NCI-H128 (cell line): ENCODE data around the gene IRF9.
A peak's percentile ranks its signal among the peaks of the same experiment; 100 is the strongest.

Source experiments
- DNase-seq: peaks from one replicate; lab custom pipeline; 2025; ENCODE audit not compliant: unreplicated experiment; lab: John Stamatoyannopoulos, UW

IRF9 gene

GRCh38 chr14:24130717-24131548 lies 30.1 kb upstream of the IRF9 start:
- no peak for DNase-seq

GRCh38 chr14:24131549-24131966 lies 29.5 kb upstream of the IRF9 start:
- DNase-seq, result no peak

DNA sequence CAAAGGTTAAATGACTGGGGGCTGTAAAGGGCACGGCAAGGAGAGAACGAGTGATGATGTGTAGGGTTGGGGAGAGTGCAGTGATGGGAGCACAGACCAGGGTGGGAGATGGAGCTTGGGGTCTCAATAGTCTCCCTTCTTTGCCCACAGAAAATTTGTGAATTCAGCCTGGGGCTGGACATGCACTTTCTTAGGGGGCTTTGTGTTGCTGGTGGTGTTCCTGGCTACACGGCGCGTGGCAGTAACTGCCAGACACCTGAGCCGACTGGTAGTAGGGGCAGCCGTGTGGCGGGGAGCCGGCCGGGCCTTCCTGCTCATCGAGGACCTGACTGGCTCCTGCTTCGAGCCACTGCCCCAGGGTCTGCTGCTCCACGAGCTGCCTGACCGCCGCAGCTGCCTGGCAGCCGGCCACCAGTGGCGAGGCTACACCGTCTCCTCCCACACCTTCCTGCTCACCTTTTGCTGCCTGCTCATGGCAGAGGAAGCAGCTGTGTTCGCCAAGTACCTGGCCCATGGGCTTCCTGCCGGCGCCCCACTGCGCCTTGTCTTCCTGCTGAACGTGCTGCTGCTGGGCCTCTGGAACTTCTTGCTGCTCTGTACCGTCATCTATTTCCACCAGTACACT lies 28.9 kb upstream of the IRF9 start:
- DNase-seq, result no peak

- DNase-seq, result no peak
These were observed 28.1 kb upstream of the IRF9 start for GRCh38 chr14:24132976-24133375.

GRCh38 chr14:24133735-24134134 lies 27.3 kb upstream of the IRF9 start:
- DNase-seq, result no peak

- no peak for DNase-seq
These were observed 25.6 kb upstream of the IRF9 start for GRCh38 chr14:24135584-24135833.

GRCh38 chr14:24135834-24136683 lies 25.0 kb upstream of the IRF9 start, which contains the start of gene PSME1:
TSS of gene PSME1 (plus strand) at chr14:24136194. CDS start at chr14:24136263, 69 bp downstream.
- peak; percentile 81 for DNase-seq

GRCh38 chr14:24136684-24137528 lies 24.2 kb upstream of the IRF9 start:
- DNase-seq, result no peak

DNA sequence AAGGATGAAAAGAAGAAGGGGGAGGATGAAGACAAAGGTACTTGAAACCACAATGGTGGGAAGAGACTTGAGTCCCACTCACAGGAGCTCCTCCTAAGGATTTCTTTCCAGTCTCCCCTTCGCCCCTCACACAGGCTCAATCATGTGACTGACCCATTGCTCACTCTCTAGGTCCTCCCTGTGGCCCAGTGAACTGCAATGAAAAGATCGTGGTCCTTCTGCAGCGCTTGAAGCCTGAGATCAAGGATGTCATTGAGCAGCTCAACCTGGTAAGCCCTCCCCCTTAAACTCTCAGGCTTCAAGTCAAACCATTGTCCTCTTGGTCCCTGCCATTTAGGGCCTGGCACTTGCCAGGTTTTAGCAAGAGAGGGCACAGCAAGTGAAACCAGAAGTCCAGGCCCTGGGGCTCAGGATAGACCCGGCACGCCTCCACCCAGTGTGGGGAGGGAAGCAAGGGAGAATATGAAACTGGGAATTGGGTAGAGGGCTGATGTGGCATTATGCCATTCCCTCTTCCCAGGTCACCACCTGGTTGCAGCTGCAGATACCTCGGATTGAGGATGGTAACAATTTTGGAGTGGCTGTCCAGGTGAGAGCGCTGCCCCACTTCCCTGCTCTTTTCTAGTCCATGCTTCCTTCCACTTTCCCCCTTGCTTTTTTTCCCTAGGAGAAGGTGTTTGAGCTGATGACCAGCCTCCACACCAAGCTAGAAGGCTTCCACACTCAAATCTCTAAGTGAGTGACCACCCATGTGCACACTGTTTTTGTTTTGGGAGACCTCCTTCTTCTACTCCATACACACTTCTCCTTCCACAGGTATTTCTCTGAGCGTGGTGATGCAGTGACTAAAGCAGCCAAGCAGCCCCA lies 23.3 kb upstream of the IRF9 start:
- no peak for DNase-seq

DNA sequence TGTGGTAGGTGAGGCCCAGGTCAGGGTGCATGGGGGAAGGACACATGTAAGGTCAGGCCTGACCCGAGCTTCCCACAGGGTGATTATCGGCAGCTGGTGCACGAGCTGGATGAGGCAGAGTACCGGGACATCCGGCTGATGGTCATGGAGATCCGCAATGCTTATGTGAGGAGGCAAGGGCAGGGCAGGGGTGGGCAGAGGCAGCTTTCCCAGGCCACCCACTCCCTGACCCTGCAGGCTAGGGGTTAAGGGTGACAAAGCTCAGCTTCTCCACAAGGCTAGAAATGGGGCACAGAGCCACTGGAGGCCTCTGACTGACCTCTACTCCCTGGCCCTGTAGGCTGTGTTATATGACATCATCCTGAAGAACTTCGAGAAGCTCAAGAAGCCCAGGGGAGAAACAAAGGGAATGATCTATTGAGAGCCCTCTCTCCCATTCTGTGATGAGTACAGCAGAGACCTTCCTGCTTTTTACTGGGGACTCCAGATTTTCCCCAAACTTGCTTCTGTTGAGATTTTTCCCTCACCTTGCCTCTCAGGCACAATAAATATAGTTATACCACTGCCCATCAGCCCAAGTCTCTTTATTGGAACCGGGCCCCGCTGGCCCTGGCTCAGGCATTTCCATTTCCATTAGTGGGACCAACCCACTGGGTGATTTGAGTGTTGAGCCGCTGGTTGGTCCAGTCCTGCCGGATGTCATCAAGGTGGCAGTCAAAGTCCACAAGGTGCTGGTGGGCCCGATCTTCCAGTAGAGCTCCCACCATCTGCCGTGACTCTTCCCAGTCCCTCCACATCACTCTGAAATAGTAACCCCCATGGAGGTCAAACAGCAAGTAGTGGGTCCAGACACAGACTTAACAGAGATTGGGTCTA lies 22.4 kb upstream of the IRF9 start:
- DNase-seq, result no peak

- DNase-seq, result no peak
These were observed 21.7 kb upstream of the IRF9 start for GRCh38 chr14:24139272-24139934.

- DNase-seq, result peak; percentile 100
These were observed 19.8 kb upstream of the IRF9 start, which contains the start of gene EMC9 for GRCh38 chr14:24141097-24141880. TSS of gene EMC9 (minus strand) at chr14:24141591. CDS start at chr14:24141304, 287 bp downstream.

DNA sequence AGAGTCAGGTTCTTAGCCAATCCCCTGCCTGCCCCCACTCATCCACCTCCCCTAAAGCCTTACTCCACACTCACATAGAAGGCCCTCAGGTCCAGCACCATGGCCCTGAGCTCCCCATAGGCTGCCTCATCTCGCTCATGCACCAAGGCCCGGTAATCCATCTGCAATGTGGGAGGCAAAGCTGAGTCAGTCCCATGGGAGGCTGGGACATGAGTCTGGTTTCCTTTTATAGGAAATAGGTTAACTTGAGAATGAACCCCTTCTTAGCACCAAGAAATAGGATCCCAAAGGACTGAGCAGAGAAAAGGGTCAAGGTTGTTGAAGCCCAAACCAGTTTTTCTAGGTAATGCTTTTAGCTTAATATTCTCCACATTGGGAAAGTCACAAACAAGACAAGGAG lies 17.6 kb upstream of the IRF9 start:
- no peak for DNase-seq

DNA sequence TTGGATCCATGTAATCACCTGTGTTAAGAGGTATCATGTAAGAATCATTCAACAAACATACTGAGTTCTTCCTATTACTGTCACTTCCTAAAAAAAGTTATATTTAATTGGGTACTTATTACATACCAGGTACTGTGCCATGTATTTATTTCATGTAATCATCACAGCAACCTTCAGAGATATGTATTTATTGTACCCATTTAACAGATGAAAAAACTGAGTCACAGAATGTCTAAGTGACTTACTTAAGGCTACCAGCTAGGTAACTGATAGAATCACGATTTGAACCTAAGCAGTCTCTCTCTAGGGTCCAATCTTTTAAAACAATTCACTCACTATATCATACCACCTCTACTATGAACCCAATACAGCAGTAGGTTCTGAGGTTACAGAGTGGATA lies 16.6 kb upstream of the IRF9 start:
- no peak for DNase-seq

DNA sequence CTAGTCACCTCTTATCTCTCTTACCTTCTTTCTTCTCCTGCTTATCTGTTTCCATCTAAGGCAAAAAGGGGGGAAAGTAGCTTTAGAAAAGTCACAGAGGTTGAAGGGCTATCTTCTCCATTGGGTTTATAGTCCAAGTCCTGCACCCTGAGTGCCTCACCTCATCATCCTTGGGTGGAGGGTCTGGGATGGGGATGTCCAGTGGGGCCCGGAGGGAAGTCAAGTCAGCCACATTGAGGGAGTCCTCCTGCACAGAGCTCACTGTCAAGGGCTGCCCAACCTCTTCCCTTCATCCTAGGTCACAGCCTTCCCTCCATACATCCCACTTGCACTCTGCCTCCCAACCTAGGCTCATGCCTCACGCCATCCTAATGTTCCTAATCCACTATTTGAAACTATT lies 15.8 kb upstream of the IRF9 start:
- DNase-seq, result no peak

DNA sequence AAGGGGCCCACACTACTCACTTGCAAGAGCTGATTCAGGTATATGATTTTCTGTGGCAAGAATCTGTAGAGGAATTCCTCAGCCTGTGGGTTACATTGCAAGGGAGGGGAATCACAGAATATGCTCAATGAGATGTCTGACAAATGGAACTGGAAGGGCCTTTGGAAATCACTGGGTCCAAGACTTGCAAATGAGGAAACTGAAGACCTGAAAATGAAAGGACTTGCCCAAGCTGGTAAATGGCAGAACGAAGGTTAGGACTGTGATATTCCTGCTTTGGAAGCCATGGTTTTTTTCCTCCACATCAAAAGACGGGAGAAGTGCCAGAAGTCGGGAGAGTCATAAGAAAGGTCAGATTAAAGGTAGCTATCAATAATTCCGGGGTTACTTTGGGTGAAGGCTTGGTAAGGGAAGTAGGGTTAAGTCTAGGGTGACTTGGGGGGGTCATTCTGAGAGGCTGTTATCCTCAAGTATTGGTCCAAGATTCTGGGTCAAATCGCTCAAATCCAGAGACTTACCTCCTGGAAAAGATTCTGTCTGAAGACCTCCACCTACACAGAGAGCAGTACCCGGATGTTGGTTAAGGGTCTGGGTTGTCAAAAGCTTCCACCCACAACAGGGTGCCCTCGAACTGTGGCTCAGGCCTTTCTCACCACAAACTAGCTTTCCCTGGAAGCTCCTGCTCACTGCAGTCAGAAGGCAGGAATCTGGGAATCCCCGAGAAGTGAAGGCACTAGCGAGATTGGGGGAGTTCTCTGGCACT lies 15.2 kb upstream of the IRF9 start:
- DNase-seq, result no peak

DNA sequence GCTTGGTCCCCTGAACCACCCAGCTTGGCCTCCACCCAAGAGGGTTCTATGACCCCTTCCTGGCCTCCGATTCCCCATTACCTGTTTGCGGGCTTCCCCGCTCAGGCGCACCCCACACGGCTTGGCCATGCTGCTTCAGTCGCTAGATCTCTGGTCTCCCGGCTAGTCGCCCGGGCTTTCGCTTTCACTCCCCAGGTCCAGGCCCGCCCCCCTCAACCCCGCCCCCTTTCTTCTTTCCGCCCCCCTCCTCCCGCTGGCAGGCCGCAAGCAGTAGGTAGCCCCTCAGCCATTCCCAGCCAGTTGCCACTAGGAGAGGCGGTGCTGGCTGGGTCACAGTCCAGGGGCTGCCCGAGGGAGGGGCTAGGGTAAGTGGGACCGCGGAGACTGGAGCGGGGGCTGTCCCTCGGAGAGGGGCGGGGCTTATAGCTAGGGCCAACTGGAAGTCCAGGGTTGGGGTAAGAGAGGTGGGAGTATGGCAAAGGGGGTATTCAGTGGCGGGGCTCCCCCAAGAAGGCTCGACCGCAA lies 14.6 kb upstream of the IRF9 start, which contains the start of gene PSME2:
TSS of gene PSME2 (minus strand) at position 158 of the 525 bp plus-strand sequence. CDS start at position 129, 29 bp downstream.
- DNase-seq, result peak; percentile 91
